Sigmoid colon (tissue), 7 donors: ENCODE data around the gene B3GNT3. TPM values are rescaled to one million over a fixed set of nuclear protein-coding genes. Genes with fewer than 3 reads are reported as not detected.

Experiments used
- DNase-seq: peaks from one replicate; pipeline ENCODE4 v3.0.0-alpha.2; 2019
- H3K27ac ChIP-seq, 4 donors: fragments of 200-600 bp; sonication (generic); one replicate each; pipeline ENCODE4 v1.5.1; 2016 to 2019; ENCODE audit warnings: mild to moderate bottlenecking in 1 of 4
- H3K27me3 ChIP-seq, 3 donors: fragments of 200-600 bp; sonication (generic); one replicate each; pipeline ENCODE4 v1.5.1; 2019; ENCODE audit warnings: mild to moderate bottlenecking in 1 of 3
- H3K36me3 ChIP-seq, 4 donors: fragments of 200-600 bp; sonication (generic); one replicate each; pipeline ENCODE4 v1.5.1; 2016 to 2019
- H3K4me1 ChIP-seq, 4 donors: fragments of 200-600 bp; sonication (generic); one replicate each; pipeline ENCODE4 v1.5.1; 2017 to 2019
- H3K4me3 ChIP-seq, 4 donors: fragments of 200-600 bp; sonication (generic); one replicate each; pipeline ENCODE4 v1.5.1; 2017 to 2019; ENCODE audit warnings: mild to moderate bottlenecking in 2 of 4, moderate library complexity in 1 of 4
- H3K9me3 ChIP-seq, 4 donors: fragments of 200-600 bp in 3 of 4; sonication (generic) in 3 of 4; one replicate each; pipeline versions ENCODE4 v1.5.1 to v1.6.1; 2013 to 2019
- EP300 ChIP-seq, 4 donors: sonication (generic); formaldehyde crosslinking; IDR thresholded peaks; one replicate each; pipeline ENCODE4 v1.6.1; 2017; ENCODE audit warnings: antibody characterized with exemption in 4 of 4
- POLR2A ChIP-seq, 2 donors: fragments of 450-650 bp; IDR thresholded peaks; one replicate each; pipeline ENCODE4 v1.6.1; 2016; ENCODE audit warnings: antibody characterized with exemption in 2 of 2, mild to moderate bottlenecking in 2 of 2, moderate library complexity in 2 of 2
- POLR2AphosphoS5 ChIP-seq, 4 donors: sonication (generic); formaldehyde crosslinking; IDR thresholded peaks; one replicate each; pipeline ENCODE4 v1.6.1; 2017; ENCODE audit warnings: antibody characterized with exemption in 4 of 4
- WGBS, 2 donors: extraction: QIAGEN DNeasy Blood & Tissue Kit; methylation state at CpG; one replicate each; pipeline ENCODE4 v1.1.7; 2013; 5-methylcytosine and 5-hydroxymethylcytosine counted together
- intact Hi-C: fragments of 100-400 bp; cut with DNase I; formaldehyde crosslinking; loops from one replicate; pipeline ENCODE4 v1.15.1; 2023
- polyA plus RNA-seq, 3 donors: library from polyadenylated mRNA; stranded (reverse); fragments of 200-250 nt; gene quantifications; one replicate each; pipeline ENCODE4 v1.2.3, GENCODE V29; 2013
- small RNA-seq, 3 donors: library from RNA; depleted of rRNA; stranded (forward); fragments of <200 nt; gene quantifications; one replicate each; pipeline ENCODE3, GENCODE V24; 2016
- total RNA-seq, 4 donors: library from RNA; depleted of rRNA; stranded (reverse); fragments of >200 nt; gene quantifications; one replicate each; pipeline ENCODE4 v1.1.0, GENCODE V29; 2016
- TF ChIP-seq, protein P1 (sequence below), 4 experiments: fragments of 450-650 bp in 3 of 4; fragments of 200-600 bp in 1 of 4; IDR thresholded peaks; one replicate each; pipeline ENCODE4 v1.5.1; 2016 to 2019; ENCODE audit warnings: antibody characterized with exemption in 4 of 4, mild to moderate bottlenecking in 3 of 4, moderate library complexity in 2 of 4
- donor health status: healthy with polysubstance abuse.
- donor health status: Bipolar disorder and iron deficiency.
- donor health status: healthy.

B3GNT3 gene
- total and polyA plus RNA-seq, 7 donors = 0.55 to 72.3 (median 27.9) TPM; not detected in 3

DNA sequence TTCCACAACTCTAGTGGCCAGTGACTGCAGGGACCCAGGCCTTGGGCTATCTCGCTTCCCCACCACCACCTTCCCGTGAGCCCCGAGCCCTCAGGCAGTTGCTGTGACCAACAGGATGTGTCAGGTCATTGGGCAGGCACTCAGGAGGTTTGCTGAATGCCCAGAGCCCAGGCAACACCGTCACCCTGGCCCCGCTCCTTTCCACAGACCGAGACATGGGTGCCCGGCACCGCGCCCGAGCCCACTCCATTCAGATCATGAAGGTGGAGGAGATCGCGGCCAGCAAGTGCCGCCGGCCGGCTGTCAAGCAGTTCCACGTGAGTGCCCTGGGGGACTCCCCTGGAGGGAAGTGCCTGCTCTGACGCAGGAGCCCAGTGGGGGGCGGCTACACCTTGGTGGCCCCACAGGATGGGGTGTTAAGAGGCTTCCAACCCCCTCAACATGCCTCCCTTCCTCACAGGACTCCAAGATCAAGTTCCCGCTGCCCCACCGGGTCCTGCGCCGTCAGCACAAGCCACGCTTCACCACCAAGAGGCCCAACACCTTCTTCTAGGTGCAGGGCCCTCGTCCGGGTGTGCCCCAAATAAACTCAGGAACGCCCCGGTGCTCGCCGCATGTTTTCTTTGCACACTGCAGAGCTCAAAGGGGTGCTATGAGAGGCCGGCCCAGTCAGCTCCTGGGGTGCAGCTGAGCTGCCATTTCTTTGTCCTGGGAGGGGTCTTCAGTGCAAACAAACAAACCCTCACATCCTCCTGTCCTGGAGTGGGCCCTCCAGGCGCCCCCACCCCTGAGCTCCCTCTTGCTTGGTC lies 68.0 kb downstream of the B3GNT3 start:
- Histone ChIP-seq H3K9me3 (no peaks in the 10 kb centered on the region), H3K4me3 (no peak overlapping the region), H3K4me1 (peaks cover 0 to 24% (median 21%) of the 10 kb centered on the region in 4 donors), H3K27ac (no peak overlapping the region), H3K27me3 (no peaks in the 10 kb centered on the region), H3K36me3 (peaks cover 24 to 49% (median 35%) of the 10 kb centered on the region in 4 donors)
- intact Hi-C loops = no loop called here
- no peak for DNase-seq
- 67 to 83% methylated on average over 31 of the region's 31 CpGs for WGBS, 2 donors
- TF ChIP-seq EP300 (IDR thresholded peaks at IDR 0.05) = no peak
- TF ChIP-seq POLR2A (IDR thresholded peaks at IDR 0.05) = no peak
- no peak for TF ChIP-seq POLR2AphosphoS5 (IDR thresholded peaks at IDR 0.05)
- TF ChIP-seq, protein P1, sequence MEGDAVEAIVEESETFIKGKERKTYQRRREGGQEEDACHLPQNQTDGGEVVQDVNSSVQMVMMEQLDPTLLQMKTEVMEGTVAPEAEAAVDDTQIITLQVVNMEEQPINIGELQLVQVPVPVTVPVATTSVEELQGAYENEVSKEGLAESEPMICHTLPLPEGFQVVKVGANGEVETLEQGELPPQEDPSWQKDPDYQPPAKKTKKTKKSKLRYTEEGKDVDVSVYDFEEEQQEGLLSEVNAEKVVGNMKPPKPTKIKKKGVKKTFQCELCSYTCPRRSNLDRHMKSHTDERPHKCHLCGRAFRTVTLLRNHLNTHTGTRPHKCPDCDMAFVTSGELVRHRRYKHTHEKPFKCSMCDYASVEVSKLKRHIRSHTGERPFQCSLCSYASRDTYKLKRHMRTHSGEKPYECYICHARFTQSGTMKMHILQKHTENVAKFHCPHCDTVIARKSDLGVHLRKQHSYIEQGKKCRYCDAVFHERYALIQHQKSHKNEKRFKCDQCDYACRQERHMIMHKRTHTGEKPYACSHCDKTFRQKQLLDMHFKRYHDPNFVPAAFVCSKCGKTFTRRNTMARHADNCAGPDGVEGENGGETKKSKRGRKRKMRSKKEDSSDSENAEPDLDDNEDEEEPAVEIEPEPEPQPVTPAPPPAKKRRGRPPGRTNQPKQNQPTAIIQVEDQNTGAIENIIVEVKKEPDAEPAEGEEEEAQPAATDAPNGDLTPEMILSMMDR (IDR thresholded peaks at IDR 0.05) = no peak

Small RNA genes lying within 50 kb of the gene (small RNA-seq; reads per million reads assigned to genes)
- 0 reads per million in 3 donors for gene SNORA68

Other genes with a start within 250 kb of the B3GNT3 start
- gene COLGALT1, start 239.5 kb upstream of the B3GNT3 start, total RNA-seq = 10 to 100 TPM; 49.6 to 62.3 (median 53.5) TPM
- gene COLGALT1, start 239.5 kb upstream of the B3GNT3 start, polyA plus RNA-seq = 10 to 100 TPM in 2 of 3 donors, 1 to 10 TPM in 1; 7.8 to 59.8 (median 15.5) TPM
- gene UNC13A, start 106.8 kb upstream of the B3GNT3 start, total RNA-seq = under 1 TPM; 0.16 to 0.83 (median 0.70) TPM
- under 1 TPM; under 0.01 to 0.60 (median 0.23) TPM for gene UNC13A, start 106.8 kb upstream of the B3GNT3 start, polyA plus RNA-seq
- 10 to 100 TPM; 13.3 to 35.8 (median 16.6) TPM for gene MAP1S, start 75.7 kb upstream of the B3GNT3 start, total RNA-seq
- gene MAP1S, start 75.7 kb upstream of the B3GNT3 start, polyA plus RNA-seq = 10 to 100 TPM; 13.8 to 20.6 (median 15.7) TPM
- gene FCHO1, start 43.7 kb upstream of the B3GNT3 start, total RNA-seq = 1 to 10 TPM; 1.8 to 5.8 (median 4.4) TPM
- gene FCHO1, start 43.7 kb upstream of the B3GNT3 start, polyA plus RNA-seq = 10 to 100 TPM in 1 of 3 donors, 1 to 10 TPM in 2; 1.2 to 14.4 (median 2.5) TPM
- gene INSL3, start 26.4 kb downstream of the B3GNT3 start, total RNA-seq = not detected
- gene INSL3, start 26.4 kb downstream of the B3GNT3 start, polyA plus RNA-seq = under 1 TPM in 1 of 3 donors, not detected in 2; 0.85 TPM
- gene JAK3, start 52.8 kb downstream of the B3GNT3 start, total RNA-seq = 1 to 10 TPM; 1.4 to 4.3 (median 1.7) TPM
- gene JAK3, start 52.8 kb downstream of the B3GNT3 start, polyA plus RNA-seq = 10 to 100 TPM in 1 of 3 donors, 1 to 10 TPM in 1, under 1 TPM in 1; 0.46 to 22.0 (median 1.2) TPM
- gene RPL18A, start 64.8 kb downstream of the B3GNT3 start, total RNA-seq = 1,000 to 10,000 TPM; 1,686 to 2,372 (median 2,021) TPM
- gene RPL18A, start 64.8 kb downstream of the B3GNT3 start, polyA plus RNA-seq = 1,000 to 10,000 TPM; 3,119 to 3,945 (median 3,295) TPM
- gene SLC5A5, start 76.8 kb downstream of the B3GNT3 start, total RNA-seq = not detected
- gene SLC5A5, start 76.8 kb downstream of the B3GNT3 start, polyA plus RNA-seq = under 1 TPM in 2 of 3 donors, not detected in 1; 0.13 to 0.60 TPM
- 10 to 100 TPM; 52.8 to 86.4 (median 73.1) TPM for gene CCDC124, start 137.9 kb downstream of the B3GNT3 start, total RNA-seq
- 100 to 1,000 TPM in 1 of 3 donors, 10 to 100 TPM in 2; 72.8 to 126 (median 99.1) TPM for gene CCDC124, start 137.9 kb downstream of the B3GNT3 start, polyA plus RNA-seq
- under 1 TPM in 2 of 4 donors, not detected in 2; 0.33 to 0.55 TPM for gene KCNN1, start 172.0 kb downstream of the B3GNT3 start, total RNA-seq
- gene KCNN1, start 172.0 kb downstream of the B3GNT3 start, polyA plus RNA-seq = under 1 TPM in 1 of 3 donors, not detected in 2; 0.17 TPM
- gene ARRDC2, start 213.0 kb downstream of the B3GNT3 start, total RNA-seq = 10 to 100 TPM; 34.5 to 54.2 (median 37.0) TPM
- gene ARRDC2, start 213.0 kb downstream of the B3GNT3 start, polyA plus RNA-seq = 10 to 100 TPM; 22.2 to 44.2 (median 36.5) TPM